ENCODE results near the gene RIPK3.
"Not testable (repeated sequence)": the region's sequence is repeated elsewhere in the genome, so short reads cannot be mapped to it uniquely, and the experiment has no call there.

RIPK3 gene

GRCh38 chr14:24339284-24340151 is at the start of gene RIPK3:
RIPK3 (minus strand) TSS chr14:24339991; CDS start chr14:24339826, 165 bp downstream.
- H3K4me1 ChIP-seq (ENCODE audit: control insufficient read depth, insufficient read depth, low read length), result peaks cover 13% of the 10 kb centered on the region
- DNase-seq (ENCODE audit: low read depth), result no peak
- peaks cover 4% of the 10 kb centered on the region for H3K27me3 ChIP-seq (replicated peaks; ENCODE audit: control insufficient read depth, insufficient read depth, low read length)
- H3K9ac ChIP-seq (ENCODE audit: low read length), result peak within 1 kb of the TSS; percentile 73
- peak within 1 kb of the TSS; percentile 81 for H3K4me3 ChIP-seq (ENCODE audit: low read length)
- H3K9me3 ChIP-seq (ENCODE audit: control insufficient read depth, low read length), result no peaks in the 10 kb centered on the region
- H3K36me3 ChIP-seq (ENCODE audit: control insufficient read depth, insufficient read depth, low read length, severe bottlenecking), result no peaks in the 10 kb centered on the region

GRCh38 chr14:24389226-24389848 is 49.5 kb upstream of the RIPK3 start:
- peak; percentile 49 for DNase-seq (ENCODE audit: low read depth)

GRCh38 chr14:24388474-24389179 is 48.8 kb upstream of the RIPK3 start:
- Histone ChIP-seq H3K9me3 (ENCODE audit: control insufficient read depth, low read length) (no peaks in the 10 kb centered on the region), H3K4me1 (ENCODE audit: control insufficient read depth, insufficient read depth, low read length) (peaks cover 7% of the 10 kb centered on the region), H3K27me3 (replicated peaks; ENCODE audit: control insufficient read depth, insufficient read depth, low read length) (no peaks in the 10 kb centered on the region), H3K36me3 (ENCODE audit: control insufficient read depth, insufficient read depth, low read length, severe bottlenecking) (no peaks in the 10 kb centered on the region), H3K4me3 (ENCODE audit: low read length) (no peak overlapping the region), H3K9ac (ENCODE audit: low read length) (no peak overlapping the region)
- no peak for DNase-seq (ENCODE audit: low read depth)

More at GRCh38 chr14:24389226-24389848, 49.5 kb upstream of the RIPK3 start:
- Histone ChIP-seq H3K4me3 (ENCODE audit: low read length) (no peak overlapping the region), H3K9me3 (ENCODE audit: control insufficient read depth, low read length) (no peaks in the 10 kb centered on the region), H3K36me3 (ENCODE audit: control insufficient read depth, insufficient read depth, low read length, severe bottlenecking) (no peaks in the 10 kb centered on the region), H3K9ac (ENCODE audit: low read length) (no peak overlapping the region), H3K27me3 (replicated peaks; ENCODE audit: control insufficient read depth, insufficient read depth, low read length) (no peaks in the 10 kb centered on the region), H3K4me1 (ENCODE audit: control insufficient read depth, insufficient read depth, low read length) (peaks cover 7% of the 10 kb centered on the region)

- not testable (repeated sequence) for H3K9me3 ChIP-seq (ENCODE audit: control insufficient read depth, low read length); H3K36me3 ChIP-seq (ENCODE audit: control insufficient read depth, insufficient read depth, low read length, severe bottlenecking); DNase-seq (ENCODE audit: low read depth)
Observed at GRCh38 chr14:24387579-24387978, 47.8 kb upstream of the RIPK3 start.

GRCh38 chr14:24387009-24387345 is 47.2 kb upstream of the RIPK3 start:
- Histone ChIP-seq H3K36me3 (ENCODE audit: control insufficient read depth, insufficient read depth, low read length, severe bottlenecking) (no peaks in the 10 kb centered on the region), H3K4me3 (ENCODE audit: low read length) (no peak overlapping the region), H3K9me3 (ENCODE audit: control insufficient read depth, low read length) (no peaks in the 10 kb centered on the region), H3K9ac (ENCODE audit: low read length) (no peak overlapping the region), H3K4me1 (ENCODE audit: control insufficient read depth, insufficient read depth, low read length) (peaks cover 7% of the 10 kb centered on the region), H3K27me3 (replicated peaks; ENCODE audit: control insufficient read depth, insufficient read depth, low read length) (no peaks in the 10 kb centered on the region)
- DNase-seq (ENCODE audit: low read depth), result no peak

More at GRCh38 chr14:24387579-24387978, 47.8 kb upstream of the RIPK3 start:
- H3K27me3 ChIP-seq (replicated peaks; ENCODE audit: control insufficient read depth, insufficient read depth, low read length); H3K9ac ChIP-seq (ENCODE audit: low read length); H3K4me1 ChIP-seq (ENCODE audit: control insufficient read depth, insufficient read depth, low read length); H3K4me3 ChIP-seq (ENCODE audit: low read length): not testable (repeated sequence)

GRCh38 chr14:24385524-24385923 is 45.7 kb upstream of the RIPK3 start:
- Histone ChIP-seq H3K27me3 (replicated peaks; ENCODE audit: control insufficient read depth, insufficient read depth, low read length) (no peaks in the 10 kb centered on the region), H3K4me3 (ENCODE audit: low read length) (no peak overlapping the region), H3K9me3 (ENCODE audit: control insufficient read depth, low read length) (no peaks in the 10 kb centered on the region), H3K36me3 (ENCODE audit: control insufficient read depth, insufficient read depth, low read length, severe bottlenecking) (no peaks in the 10 kb centered on the region), H3K4me1 (ENCODE audit: control insufficient read depth, insufficient read depth, low read length) (peaks cover 7% of the 10 kb centered on the region), H3K9ac (ENCODE audit: low read length) (no peak overlapping the region)
- DNase-seq (ENCODE audit: low read depth), result no peak

- H3K27me3 ChIP-seq (replicated peaks; ENCODE audit: control insufficient read depth, insufficient read depth, low read length), result no peaks in the 10 kb centered on the region
- H3K36me3 ChIP-seq (ENCODE audit: control insufficient read depth, insufficient read depth, low read length, severe bottlenecking), result no peaks in the 10 kb centered on the region
- H3K4me1 ChIP-seq (ENCODE audit: control insufficient read depth, insufficient read depth, low read length), result peaks cover 5% of the 10 kb centered on the region
- H3K9me3 ChIP-seq (ENCODE audit: control insufficient read depth, low read length), result no peaks in the 10 kb centered on the region
- no peak overlapping the region for H3K9ac ChIP-seq (ENCODE audit: low read length)
- DNase-seq (ENCODE audit: low read depth), result no peak
- no peak overlapping the region for H3K4me3 ChIP-seq (ENCODE audit: low read length)
Observed at GRCh38 chr14:24384169-24384568, 44.4 kb upstream of the RIPK3 start.

- DNase-seq (ENCODE audit: low read depth), result no peak
- H3K4me1 ChIP-seq (ENCODE audit: control insufficient read depth, insufficient read depth, low read length), result no peaks in the 10 kb centered on the region
- H3K4me3 ChIP-seq (ENCODE audit: low read length), result no peak overlapping the region
- no peaks in the 10 kb centered on the region for H3K27me3 ChIP-seq (replicated peaks; ENCODE audit: control insufficient read depth, insufficient read depth, low read length)
- no peaks in the 10 kb centered on the region for H3K9me3 ChIP-seq (ENCODE audit: control insufficient read depth, low read length)
- no peak overlapping the region for H3K9ac ChIP-seq (ENCODE audit: low read length)
- H3K36me3 ChIP-seq (ENCODE audit: control insufficient read depth, insufficient read depth, low read length, severe bottlenecking), result no peaks in the 10 kb centered on the region
Observed at GRCh38 chr14:24382064-24382371, 42.2 kb upstream of the RIPK3 start.

- Histone ChIP-seq H3K27me3 (replicated peaks; ENCODE audit: control insufficient read depth, insufficient read depth, low read length) (no peaks in the 10 kb centered on the region), H3K9ac (ENCODE audit: low read length) (no peak overlapping the region), H3K4me3 (ENCODE audit: low read length) (no peak overlapping the region), H3K4me1 (ENCODE audit: control insufficient read depth, insufficient read depth, low read length) (no peaks in the 10 kb centered on the region), H3K9me3 (ENCODE audit: control insufficient read depth, low read length) (no peaks in the 10 kb centered on the region), H3K36me3 (ENCODE audit: control insufficient read depth, insufficient read depth, low read length, severe bottlenecking) (peaks cover 2% of the 10 kb centered on the region)
- DNase-seq (ENCODE audit: low read depth), result no peak
Observed at GRCh38 chr14:24381363-24382063, 41.7 kb upstream of the RIPK3 start.

- Histone ChIP-seq H3K4me3 (ENCODE audit: low read length) (no peak overlapping the region), H3K9me3 (ENCODE audit: control insufficient read depth, low read length) (no peaks in the 10 kb centered on the region), H3K9ac (ENCODE audit: low read length) (no peak overlapping the region), H3K4me1 (ENCODE audit: control insufficient read depth, insufficient read depth, low read length) (no peaks in the 10 kb centered on the region), H3K36me3 (ENCODE audit: control insufficient read depth, insufficient read depth, low read length, severe bottlenecking) (peaks cover 8% of the 10 kb centered on the region), H3K27me3 (replicated peaks; ENCODE audit: control insufficient read depth, insufficient read depth, low read length) (no peaks in the 10 kb centered on the region)
- DNase-seq (ENCODE audit: low read depth), result no peak
Observed at GRCh38 chr14:24379907-24380730, 40.3 kb upstream of the RIPK3 start.

Measured in adipocyte (in vitro differentiated cells).